GM12878 (cell line): ENCODE data around the gene CYSRT1. TPM values are rescaled to one million over a fixed set of nuclear protein-coding genes. Genes with fewer than 3 reads are reported as not detected.

Experiments used
- ATF7 ChIP-seq: fragments of 450-650 bp; IDR thresholded peaks from 2 replicates; pipeline ENCODE4 v1.6.1; 2016; ENCODE audit warnings: low read depth, mild to moderate bottlenecking
- BCL11A ChIP-seq: IDR thresholded peaks from 2 replicates; pipeline ENCODE4 v1.6.1; 2011; ENCODE audit warnings: low read depth, low read length
- BHLHE40 ChIP-seq, 2 experiments: fragments of 450-650 bp in 1 of 2; IDR thresholded peaks; 2 replicates each; pipeline ENCODE4 v1.6.1; 2011 to 2017; ENCODE audit warnings: low read depth in 2 of 2, borderline replicate concordance in 1 of 2, improper control_type of control experiment in 1 of 2, low read length in 1 of 2, mild to moderate bottlenecking in 1 of 2
- CBFB ChIP-seq: IDR thresholded peaks from 2 replicates; pipeline ENCODE4 v1.6.1; 2016; ENCODE audit warnings: antibody characterized with exemption, low read depth
- E4F1 ChIP-seq: fragments of 450-650 bp; IDR thresholded peaks from 2 replicates; pipeline ENCODE4 v1.6.1; 2018; ENCODE audit warnings: borderline replicate concordance, mild to moderate bottlenecking; ENCODE audit not compliant: partially characterized antibody
- EED ChIP-seq: sonication (generic); IDR thresholded peaks from 2 replicates; pipeline ENCODE4 v1.6.1; 2016; ENCODE audit warnings: antibody characterized with exemption, low read depth
- ELK1 ChIP-seq: IDR thresholded peaks from 2 replicates; pipeline ENCODE4 v1.6.1; 2012; ENCODE audit warnings: low read depth, low read length, improper control_type of control experiment
- HCFC1 ChIP-seq: fragments of 150-350 bp; IDR thresholded peaks from 2 replicates; pipeline ENCODE4 v1.6.1; 2014; ENCODE audit warnings: low read length
- IRF4 ChIP-seq: IDR thresholded peaks from 2 replicates; pipeline ENCODE4 v1.6.1; 2011; ENCODE audit warnings: low read depth, low read length
- KDM1A ChIP-seq: fragments of 200-600 bp; sonication (generic); IDR thresholded peaks from 2 replicates; pipeline ENCODE4 v1.6.1; 2016; ENCODE audit warnings: borderline replicate concordance
- LARP7 ChIP-seq: fragments of 450-650 bp; IDR thresholded peaks from 2 replicates; pipeline ENCODE4 v1.6.1; 2017; ENCODE audit warnings: mild to moderate bottlenecking
- MEF2B ChIP-seq: fragments of 450-650 bp; IDR thresholded peaks from 2 replicates; pipeline ENCODE4 v1.6.1; 2018; ENCODE audit warnings: mild to moderate bottlenecking, moderate library complexity; ENCODE audit not compliant: partially characterized antibody, poor library complexity, severe bottlenecking
- NBN ChIP-seq: fragments of 450-650 bp; IDR thresholded peaks from 2 replicates; pipeline ENCODE4 v1.6.1; 2016
- NR2C2 ChIP-seq: IDR thresholded peaks from 2 replicates; pipeline ENCODE4 v1.6.1; 2011; ENCODE audit warnings: borderline replicate concordance, low read depth; ENCODE audit not compliant: control insufficient read depth, insufficient read length
- RELA ChIP-seq: fragments of 450-650 bp; IDR thresholded peaks from 2 replicates; pipeline ENCODE4 v1.8.0; 2014; ENCODE audit warnings: borderline replicate concordance; ENCODE audit not compliant: partially characterized antibody
- STAT3 ChIP-seq: IDR thresholded peaks from 2 replicates; pipeline ENCODE4 v1.6.1; 2011; ENCODE audit warnings: low read depth, low read length, improper control_type of control experiment
- TCF3 ChIP-seq: IDR thresholded peaks from 2 replicates; pipeline ENCODE4 v1.6.1; 2012; ENCODE audit warnings: low read depth, mild to moderate bottlenecking, low read length, borderline replicate concordance; ENCODE audit not compliant: insufficient read depth
- TCF7 ChIP-seq: IDR thresholded peaks from 2 replicates; pipeline ENCODE4 v1.6.1; 2014; ENCODE audit warnings: antibody characterized with exemption, borderline replicate concordance
- YY1 ChIP-seq: IDR thresholded peaks from 2 replicates; pipeline ENCODE4 v1.6.1; 2011; ENCODE audit warnings: low read depth, mild to moderate bottlenecking, low read length
- ZNF207 ChIP-seq: fragments of 450-650 bp; IDR thresholded peaks from 2 replicates; pipeline ENCODE4 v1.6.1; 2014; ENCODE audit warnings: antibody characterized with exemption, mild to moderate bottlenecking, borderline replicate concordance
- ZNF24 ChIP-seq: fragments of 450-650 bp; IDR thresholded peaks from 2 replicates; pipeline ENCODE4 v1.6.1; 2017; ENCODE audit warnings: antibody characterized with exemption, mild to moderate bottlenecking
- ZNF384 ChIP-seq: IDR thresholded peaks from 2 replicates; pipeline ENCODE4 v1.6.1; 2012; ENCODE audit warnings: low read depth, mild to moderate bottlenecking, low read length, improper control_type of control experiment, borderline replicate concordance
- polyA plus RNA-seq, 11 experiments: library from polyadenylated mRNA; depleted of rRNA in 4 of 11; unstranded in 6 of 11; stranded (reverse) in 5 of 11; fragments of >200 nt; fragmentation: Nextera tagmentation in 4 of 11; fragmentation: Illumina TruSeq in 1 of 11; extraction: Ambion mirVana in 4 of 11; extraction: Trizol in 1 of 11; gene quantifications; 1 replicate in 1 of 11; 2 replicates in 10 of 11; pipeline versions ENCODE4 v1.2.1 to v1.2.3, GENCODE V29; 2011 to 2016; ENCODE audit warnings: inconsistent platforms in 2 of 11, missing spikeins in 2 of 11, low read depth in 1 of 11
- total RNA-seq, 4 experiments: library from RNA; depleted of rRNA in 3 of 4; stranded (reverse); fragments of >200 nt in 3 of 4; fragmentation: Illumina TruSeq in 1 of 4; extraction: Trizol in 1 of 4; gene quantifications; 2 replicates each; pipeline versions ENCODE4 v1.2.1 to v1.2.3, GENCODE V29; 2013 to 2021
- TF ChIP-seq, protein P1 (sequence below): fragments of 450-650 bp; IDR thresholded peaks from 2 replicates; pipeline ENCODE4 v1.6.1; 2017; ENCODE audit warnings: mild to moderate bottlenecking, low read depth, inconsistent platforms; ENCODE audit not compliant: poor library complexity, severe bottlenecking

The CYSRT1 gene
- total and polyA plus RNA-seq, 10 of the 15 experiments (the other 5 are each of a cell fraction or from before 2014, with no cell fraction given), result 0.24 to 3.6 (median 0.97) TPM; not detected in 1

- no peak for TF ChIP-seq EED
- TF ChIP-seq KDM1A, result no peak
- TF ChIP-seq ZNF207, result 0 out of 2 replicates have a peak, but pooled peaks have one; percentile 30
- TF ChIP-seq ZNF384, result no peak
- TF ChIP-seq LARP7, result peak; percentile 67
- peak in 1 of 2 experiments; percentile 34; a peak in 1 of 4 replicates for TF ChIP-seq BHLHE40 (IDR thresholded peaks at IDR 0.05; ENCODE audit: borderline replicate concordance in 1 of 2, low read depth in 2 of 2, low read length in 1 of 2)
- TF ChIP-seq IRF4, result peak; percentile 52; the same call in 1 of the 2 replicates
- TF ChIP-seq, protein P1, sequence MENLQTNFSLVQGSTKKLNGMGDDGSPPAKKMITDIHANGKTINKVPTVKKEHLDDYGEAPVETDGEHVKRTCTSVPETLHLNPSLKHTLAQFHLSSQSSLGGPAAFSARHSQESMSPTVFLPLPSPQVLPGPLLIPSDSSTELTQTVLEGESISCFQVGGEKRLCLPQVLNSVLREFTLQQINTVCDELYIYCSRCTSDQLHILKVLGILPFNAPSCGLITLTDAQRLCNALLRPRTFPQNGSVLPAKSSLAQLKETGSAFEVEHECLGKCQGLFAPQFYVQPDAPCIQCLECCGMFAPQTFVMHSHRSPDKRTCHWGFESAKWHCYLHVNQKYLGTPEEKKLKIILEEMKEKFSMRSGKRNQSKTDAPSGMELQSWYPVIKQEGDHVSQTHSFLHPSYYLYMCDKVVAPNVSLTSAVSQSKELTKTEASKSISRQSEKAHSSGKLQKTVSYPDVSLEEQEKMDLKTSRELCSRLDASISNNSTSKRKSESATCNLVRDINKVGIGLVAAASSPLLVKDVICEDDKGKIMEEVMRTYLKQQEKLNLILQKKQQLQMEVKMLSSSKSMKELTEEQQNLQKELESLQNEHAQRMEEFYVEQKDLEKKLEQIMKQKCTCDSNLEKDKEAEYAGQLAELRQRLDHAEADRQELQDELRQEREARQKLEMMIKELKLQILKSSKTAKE, result peak; percentile 28
- peak; percentile 51 for TF ChIP-seq MEF2B
- TF ChIP-seq ATF7, result no peak
- peak; percentile 72 for TF ChIP-seq RELA
- peak; percentile 24; the same call in 1 of the 2 replicates for TF ChIP-seq ELK1
- TF ChIP-seq ZNF24, result no peak
- no peak for TF ChIP-seq TCF7
- no peak for TF ChIP-seq E4F1
- no peak for TF ChIP-seq BCL11A
- TF ChIP-seq HCFC1, result no peak
- 0 out of 2 replicates have a peak, but pooled peaks have one; percentile 46 for TF ChIP-seq TCF3
- TF ChIP-seq STAT3, result no peak
- no peak for TF ChIP-seq NR2C2
- no peak for TF ChIP-seq CBFB
- 0 out of 2 replicates have a peak, but pooled peaks have one; percentile 32 for TF ChIP-seq NBN
- TF ChIP-seq YY1, result peak; percentile 68; the same call in 1 of the 2 replicates
Measured at GRCh38 chr9:137227054-137227852, 2.3 kb downstream of the CYSRT1 start, which contains the start of gene RNF224 (continued).
